SJSA1 (cell line): ENCODE data around the gene FRG2C. TPM values are rescaled to one million over a fixed set of nuclear protein-coding genes. Genes with fewer than 3 reads are reported as not detected.
"Not testable (repeated sequence)": the region's sequence is repeated elsewhere in the genome, so short reads cannot be mapped to it uniquely, and the experiment has no call there.

Source experiments
- DNase-seq, 2 experiments: peaks; one replicate each; pipeline ENCODE4 v3.0.0-alpha.2; 2015 to 2020; ENCODE audit warnings: low spot score in 2 of 2, low read depth in 1 of 2
- H3K27ac ChIP-seq: fragments of 250-450 bp; sonication (Bioruptor Pico); 2 replicates; pipeline ENCODE4 v1.5.1; 2020; ENCODE audit warnings: mild to moderate bottlenecking, moderate library complexity
- H3K27me3 ChIP-seq: fragments of 250-450 bp; sonication (Bioruptor Pico); replicated peaks from 2 replicates; pipeline ENCODE4 v1.5.1; 2020; ENCODE audit warnings: mild to moderate bottlenecking, moderate library complexity
- H3K36me3 ChIP-seq: fragments of 250-450 bp; sonication (Bioruptor Pico); 2 replicates; pipeline ENCODE4 v1.5.1; 2020; ENCODE audit warnings: mild to moderate bottlenecking
- H3K4me1 ChIP-seq: fragments of 250-450 bp; sonication (Bioruptor Pico); replicated peaks from 2 replicates; pipeline ENCODE4 v1.6.1; 2021; ENCODE audit warnings: mild to moderate bottlenecking
- H3K4me3 ChIP-seq: fragments of 250-450 bp; sonication (Bioruptor Pico); 2 replicates; pipeline ENCODE4 v1.5.1; 2020; ENCODE audit warnings: mild to moderate bottlenecking
- H3K9me3 ChIP-seq: fragments of 250-450 bp; sonication (Bioruptor Pico); replicated peaks from 2 replicates; pipeline ENCODE4 v1.5.1; 2020; ENCODE audit warnings: mild to moderate bottlenecking
- total RNA-seq: library from RNA; depleted of rRNA; stranded (reverse); fragments of >200 nt; shearing (Covaris generic); gene quantifications from 2 replicates; pipeline ENCODE4 v1.2.3, GENCODE V29; 2014

FRG2C gene
- total RNA-seq, 1 experiment from 2014 or later = not detected

GRCh38 chr3:75655956-75656355 is 8.2 kb upstream of the FRG2C start:
- not testable (repeated sequence) for H3K27me3 ChIP-seq, H3K4me1 ChIP-seq, H3K4me3 ChIP-seq, H3K27ac ChIP-seq, DNase-seq, H3K36me3 ChIP-seq, H3K9me3 ChIP-seq

GRCh38 chr3:75658411-75659107 is 5.6 kb upstream of the FRG2C start:
- H3K27me3 ChIP-seq, H3K4me3 ChIP-seq, DNase-seq, H3K27ac ChIP-seq, H3K9me3 ChIP-seq, H3K4me1 ChIP-seq, H3K36me3 ChIP-seq: not testable (repeated sequence)

- not testable (repeated sequence) for DNase-seq, H3K36me3 ChIP-seq, H3K27me3 ChIP-seq, H3K4me1 ChIP-seq, H3K4me3 ChIP-seq, H3K27ac ChIP-seq, H3K9me3 ChIP-seq
These were observed 5.1 kb upstream of the FRG2C start for GRCh38 chr3:75659108-75659433.

- not testable (repeated sequence) for H3K9me3 ChIP-seq, H3K27me3 ChIP-seq, H3K4me3 ChIP-seq, H3K4me1 ChIP-seq, H3K27ac ChIP-seq, H3K36me3 ChIP-seq, DNase-seq
These were observed 1.5 kb downstream of the FRG2C start for GRCh38 chr3:75665626-75666025.

GRCh38 chr3:75667757-75668701 is 3.9 kb downstream of the FRG2C start:
- H3K36me3 ChIP-seq, H3K27me3 ChIP-seq, DNase-seq, H3K27ac ChIP-seq, H3K9me3 ChIP-seq, H3K4me3 ChIP-seq, H3K4me1 ChIP-seq: not testable (repeated sequence)

- H3K4me3 ChIP-seq, H3K4me1 ChIP-seq, H3K27ac ChIP-seq: not testable (repeated sequence)
These were observed 4.7 kb downstream of the FRG2C start for GRCh38 chr3:75668759-75669347.

GRCh38 chr3:75669348-75670297 is 5.5 kb downstream of the FRG2C start:
- not testable (repeated sequence) for H3K9me3 ChIP-seq, H3K36me3 ChIP-seq, H3K4me1 ChIP-seq, H3K27me3 ChIP-seq, H3K27ac ChIP-seq, H3K4me3 ChIP-seq
- DNase-seq = peak; percentile 2 to 80

More at GRCh38 chr3:75668759-75669347, 4.7 kb downstream of the FRG2C start:
- not testable (repeated sequence) for H3K9me3 ChIP-seq, H3K36me3 ChIP-seq, H3K27me3 ChIP-seq
- peak in 1 of 2 experiments; percentile 96 for DNase-seq

- H3K36me3 ChIP-seq, H3K4me3 ChIP-seq, H3K27ac ChIP-seq, H3K4me1 ChIP-seq, H3K9me3 ChIP-seq, H3K27me3 ChIP-seq, DNase-seq: not testable (repeated sequence)
These were observed 6.5 kb downstream of the FRG2C start for GRCh38 chr3:75670298-75671286.

GRCh38 chr3:75671287-75672139 is 7.4 kb downstream of the FRG2C start:
- not testable (repeated sequence) for H3K36me3 ChIP-seq, H3K9me3 ChIP-seq, H3K27me3 ChIP-seq, H3K4me3 ChIP-seq, DNase-seq, H3K27ac ChIP-seq, H3K4me1 ChIP-seq

GRCh38 chr3:75672140-75672775 is 8.1 kb downstream of the FRG2C start:
- H3K4me1 ChIP-seq, H3K27me3 ChIP-seq, H3K4me3 ChIP-seq, H3K27ac ChIP-seq, H3K9me3 ChIP-seq, DNase-seq, H3K36me3 ChIP-seq: not testable (repeated sequence)

GRCh38 chr3:75683965-75684364 is 19.8 kb downstream of the FRG2C start:
- H3K27me3 ChIP-seq, H3K36me3 ChIP-seq, H3K4me1 ChIP-seq, H3K9me3 ChIP-seq, DNase-seq, H3K27ac ChIP-seq, H3K4me3 ChIP-seq: not testable (repeated sequence)
